EH (cell line): ENCODE data around the gene RNF227.
"Not testable (repeated sequence)": the region's sequence is repeated elsewhere in the genome, so short reads cannot be mapped to it uniquely, and the experiment has no call there.

Source experiments
- DNase-seq: peaks from one replicate; pipeline ENCODE4 v3.0.0-alpha.2; 2015; ENCODE audit warnings: low read depth

RNF227 gene

DNA sequence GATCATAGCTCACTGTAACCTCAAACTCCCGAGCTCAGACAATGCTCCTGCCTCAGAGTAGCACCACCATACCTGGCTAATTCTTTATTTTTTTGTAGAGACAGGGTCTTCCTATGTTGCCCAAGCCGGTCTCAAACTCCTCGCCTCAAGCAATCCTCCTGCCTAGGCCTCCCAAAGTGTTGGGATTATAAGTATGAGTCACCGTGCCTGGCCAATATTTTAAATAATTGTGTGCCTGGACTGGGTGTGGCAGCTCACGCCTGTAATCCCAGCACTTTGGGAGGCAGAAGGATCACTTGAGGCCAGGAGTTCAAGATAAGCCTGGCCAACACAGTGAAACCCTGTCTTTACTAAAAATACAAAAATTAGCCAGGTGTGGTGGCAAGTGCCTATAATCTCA, 51.7 kb downstream of the RNF227 start:
- DNase-seq = not testable (repeated sequence)
